ENCODE results near the gene GP2.

The GP2 gene

GRCh38 chr16:20327444-20328041 is at the start of gene GP2:
GP2 (minus strand) TSS chr16:20327513; CDS start chr16:20326431, 1,082 bp downstream.
- no peak for DNase-seq (ENCODE audit: low spot score)

- no peak for DNase-seq (ENCODE audit: low spot score)
These were observed 45.4 kb upstream of the GP2 start for GRCh38 chr16:20372701-20373100.

- no peak for DNase-seq (ENCODE audit: low spot score)
These were observed 42.2 kb upstream of the GP2 start for GRCh38 chr16:20369452-20370054.

- DNase-seq (ENCODE audit: low spot score) = no peak
These were observed 36.7 kb upstream of the GP2 start for GRCh38 chr16:20364051-20364450.

- DNase-seq (ENCODE audit: low spot score) = no peak
These were observed 35.9 kb upstream of the GP2 start for GRCh38 chr16:20363191-20363590.

- DNase-seq (ENCODE audit: low spot score) = no peak
These were observed 32.7 kb upstream of the GP2 start for GRCh38 chr16:20359997-20360396.

GRCh38 chr16:20355114-20355782 is 27.9 kb upstream of the GP2 start:
- DNase-seq (ENCODE audit: low spot score) = no peak

GRCh38 chr16:20353379-20353778 is 26.1 kb upstream of the GP2 start:
- DNase-seq (ENCODE audit: low spot score) = no peak

- no peak for DNase-seq (ENCODE audit: low spot score)
These were observed 25.3 kb upstream of the GP2 start, which contains the start of gene UMOD for GRCh38 chr16:20352615-20353014. UMOD (minus strand) TSS chr16:20352715; CDS start chr16:20350737, 1,978 bp downstream.

GRCh38 chr16:20349615-20350014 is 22.3 kb upstream of the GP2 start:
- no peak for DNase-seq (ENCODE audit: low spot score)

GRCh38 chr16:20348365-20349185 is 21.3 kb upstream of the GP2 start:
- no peak for DNase-seq (ENCODE audit: low spot score)

GRCh38 chr16:20347666-20348364 is 20.5 kb upstream of the GP2 start:
- no peak for DNase-seq (ENCODE audit: low spot score)

GRCh38 chr16:20344611-20345010 is 17.3 kb upstream of the GP2 start:
- no peak for DNase-seq (ENCODE audit: low spot score)

- no peak for DNase-seq (ENCODE audit: low spot score)
These were observed 12.4 kb upstream of the GP2 start for GRCh38 chr16:20339744-20340143.

- no peak for DNase-seq (ENCODE audit: low spot score)
These were observed 9.6 kb upstream of the GP2 start for GRCh38 chr16:20336955-20337354.

GRCh38 chr16:20334396-20334795 is 7.1 kb upstream of the GP2 start:
- DNase-seq (ENCODE audit: low spot score) = no peak

GRCh38 chr16:20333120-20333519 is 5.8 kb upstream of the GP2 start:
- no peak for DNase-seq (ENCODE audit: low spot score)

- no peak for DNase-seq (ENCODE audit: low spot score)
These were observed 5.1 kb upstream of the GP2 start for GRCh38 chr16:20332411-20332810.

GRCh38 chr16:20331635-20332034 is 4.3 kb upstream of the GP2 start:
- no peak for DNase-seq (ENCODE audit: low spot score)

GRCh38 chr16:20329392-20330138 is 2.3 kb upstream of the GP2 start:
- no peak for DNase-seq (ENCODE audit: low spot score)

GRCh38 chr16:20326321-20326720 is 992 bp downstream of the GP2 start:
- DNase-seq (ENCODE audit: low spot score) = no peak
